Esophagus muscularis mucosa (tissue), 4 donors: ENCODE measurements around the gene SHISA6. TPM values are rescaled to one million over a fixed set of nuclear protein-coding genes. Genes with fewer than 3 reads are reported as not detected.

Experiments
- DNase-seq: peaks from one replicate; pipeline ENCODE4 v3.0.0-alpha.2; 2017; ENCODE audit errors: extremely low spot score
- H3K27ac ChIP-seq, 4 donors: fragments of 200-600 bp; sonication (generic); replicated peaks in 1 of 4; 1 replicate in 3 of 4; 2 replicates in 1 of 4; pipeline ENCODE4 v1.5.1; 2016 to 2019; ENCODE audit warnings: mild to moderate bottlenecking in 1 of 4
- H3K27me3 ChIP-seq, 4 donors: fragments of 200-600 bp; sonication (generic); one replicate each; pipeline versions ENCODE4 v1.5.1 to v1.6.0; 2016 to 2019
- H3K36me3 ChIP-seq, 4 donors: fragments of 200-600 bp; sonication (generic); one replicate each; pipeline ENCODE4 v1.5.1; 2016 to 2019
- H3K4me1 ChIP-seq, 4 donors: fragments of 200-600 bp; sonication (generic); one replicate each; pipeline ENCODE4 v1.5.1; 2016 to 2019
- H3K4me3 ChIP-seq, 4 donors: fragments of 200-600 bp; sonication (generic); 1 replicate in 2 of 4; 2 replicates in 2 of 4; pipeline ENCODE4 v1.5.1; 2016 to 2019; ENCODE audit warnings: mild to moderate bottlenecking in 4 of 4, moderate library complexity in 1 of 4
- H3K9me3 ChIP-seq, 4 donors: fragments of 200-600 bp; sonication (generic); 1 replicate in 3 of 4; 2 replicates in 1 of 4; pipeline ENCODE4 v1.5.1; 2016 to 2019
- EP300 ChIP-seq: sonication (generic); formaldehyde crosslinking; IDR thresholded peaks from one replicate; pipeline ENCODE4 v1.6.1; 2017; ENCODE audit warnings: antibody characterized with exemption
- POLR2A ChIP-seq: fragments of 450-650 bp; IDR thresholded peaks from one replicate; pipeline ENCODE4 v1.6.1; 2017; ENCODE audit warnings: antibody characterized with exemption, moderate library complexity, mild to moderate bottlenecking, low read depth
- POLR2AphosphoS5 ChIP-seq, 2 donors: sonication (generic); formaldehyde crosslinking; IDR thresholded peaks; one replicate each; pipeline ENCODE4 v1.6.1; 2017; ENCODE audit warnings: antibody characterized with exemption in 2 of 2
- WGBS: methylation state at CpG from one replicate; pipeline ENCODE4 v1.1.5; 2018; 5-methylcytosine and 5-hydroxymethylcytosine counted together
- intact Hi-C: fragments of 100-400 bp; cut with DNase I; formaldehyde crosslinking; loops from one replicate; pipeline ENCODE4 v1.15.1; 2023
- total RNA-seq, 4 donors: library from RNA; depleted of rRNA; stranded (reverse); fragments of >200 nt; gene quantifications; one replicate each; pipeline versions ENCODE4 v1.1.0 to v1.2.1, GENCODE V29; 2016
- TF ChIP-seq, protein P1 (sequence below), 3 experiments: fragments of 200-600 bp in 2 of 3; fragments of 450-650 bp in 1 of 3; sonication (generic) in 2 of 3; IDR thresholded peaks; one replicate each; pipeline ENCODE4 v1.5.1; 2017 to 2019; ENCODE audit warnings: antibody characterized with exemption in 3 of 3, mild to moderate bottlenecking in 2 of 3, moderate library complexity in 1 of 3

The SHISA6 gene
- total RNA-seq, 4 donors from 2014 or later, result 0.83 to 1.7 (median 1.4) TPM

DNA sequence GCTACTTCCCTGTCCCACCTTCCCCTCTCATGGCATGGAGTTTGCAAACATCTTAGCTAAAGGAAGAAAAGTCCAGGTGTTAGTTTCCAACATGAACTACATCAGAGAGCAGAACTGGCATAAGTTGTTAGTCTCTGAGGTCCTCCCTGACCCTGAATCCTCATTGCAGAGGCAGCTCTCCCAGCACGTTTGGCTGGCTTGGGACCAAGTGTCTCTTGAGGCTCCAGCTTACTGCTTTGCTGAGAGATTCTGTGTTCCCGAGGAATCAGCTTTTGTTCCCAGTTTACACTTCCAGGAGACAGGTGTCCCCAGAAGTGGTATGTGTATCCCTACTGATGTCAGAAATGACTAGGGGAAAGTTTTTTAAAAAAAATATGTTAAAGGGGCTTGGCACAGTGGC lies 371.9 kb downstream of the SHISA6 start:
- intact Hi-C loops, result no loop called here
- 33% methylated on average over 2 of the region's 2 CpGs for WGBS
- no peaks in the 10 kb centered on the region for H3K9me3 ChIP-seq
- no peak for DNase-seq
- no peaks in the 10 kb centered on the region for H3K36me3 ChIP-seq
- H3K27me3 ChIP-seq, result peaks cover 0 to 9% (median 0%) of the 10 kb centered on the region in 4 donors
- TF ChIP-seq, protein P1, sequence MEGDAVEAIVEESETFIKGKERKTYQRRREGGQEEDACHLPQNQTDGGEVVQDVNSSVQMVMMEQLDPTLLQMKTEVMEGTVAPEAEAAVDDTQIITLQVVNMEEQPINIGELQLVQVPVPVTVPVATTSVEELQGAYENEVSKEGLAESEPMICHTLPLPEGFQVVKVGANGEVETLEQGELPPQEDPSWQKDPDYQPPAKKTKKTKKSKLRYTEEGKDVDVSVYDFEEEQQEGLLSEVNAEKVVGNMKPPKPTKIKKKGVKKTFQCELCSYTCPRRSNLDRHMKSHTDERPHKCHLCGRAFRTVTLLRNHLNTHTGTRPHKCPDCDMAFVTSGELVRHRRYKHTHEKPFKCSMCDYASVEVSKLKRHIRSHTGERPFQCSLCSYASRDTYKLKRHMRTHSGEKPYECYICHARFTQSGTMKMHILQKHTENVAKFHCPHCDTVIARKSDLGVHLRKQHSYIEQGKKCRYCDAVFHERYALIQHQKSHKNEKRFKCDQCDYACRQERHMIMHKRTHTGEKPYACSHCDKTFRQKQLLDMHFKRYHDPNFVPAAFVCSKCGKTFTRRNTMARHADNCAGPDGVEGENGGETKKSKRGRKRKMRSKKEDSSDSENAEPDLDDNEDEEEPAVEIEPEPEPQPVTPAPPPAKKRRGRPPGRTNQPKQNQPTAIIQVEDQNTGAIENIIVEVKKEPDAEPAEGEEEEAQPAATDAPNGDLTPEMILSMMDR (IDR thresholded peaks at IDR 0.05), result no peak
- TF ChIP-seq POLR2AphosphoS5 (IDR thresholded peaks at IDR 0.05), result no peak
- TF ChIP-seq EP300, result no peak
- TF ChIP-seq POLR2A, result no peak
- H3K4me1 ChIP-seq, result peaks cover 0 to 11% (median 11%) of the 10 kb centered on the region in 4 donors
- no peak overlapping the region for H3K27ac ChIP-seq
- no peak overlapping the region for H3K4me3 ChIP-seq
